Suppressor macrophage (primary cell): ENCODE data around the gene SPATA4.
A peak's percentile ranks its signal among the peaks of the same experiment; 100 is the strongest.

Source experiments
- DNase-seq, 4 experiments: peaks; one replicate each; pipeline ENCODE4 v3.0.0-alpha.2; 2020 to 2022

Gene SPATA4

GRCh38 chr4:176189891-176190795 lies 5.2 kb downstream of the SPATA4 start:
- DNase-seq, result no peak

GRCh38 chr4:176188654-176189053 lies 6.7 kb downstream of the SPATA4 start:
- DNase-seq, result peak; percentile 12 to 53 (median 32)

- peak in 1 of 4 experiments; percentile 7 for DNase-seq
These were observed 7.8 kb downstream of the SPATA4 start for GRCh38 chr4:176187624-176188023.

GRCh38 chr4:176186671-176187395 lies 8.6 kb downstream of the SPATA4 start:
- no peak for DNase-seq

GRCh38 chr4:176186067-176186466 lies 9.3 kb downstream of the SPATA4 start:
- DNase-seq, result no peak

GRCh38 chr4:176185051-176185450 lies 10.3 kb downstream of the SPATA4 start:
- DNase-seq, result no peak

GRCh38 chr4:176163041-176163440 lies 32.3 kb downstream of the SPATA4 start:
- DNase-seq, result no peak

GRCh38 chr4:176156656-176157055 lies 38.7 kb downstream of the SPATA4 start:
- DNase-seq, result no peak

GRCh38 chr4:176153124-176153523 lies 42.3 kb downstream of the SPATA4 start:
- DNase-seq, result no peak

GRCh38 chr4:176150704-176151103 lies 44.7 kb downstream of the SPATA4 start:
- no peak for DNase-seq

GRCh38 chr4:176150356-176150682 lies 45.1 kb downstream of the SPATA4 start:
- DNase-seq, result peak; percentile 4 to 45 (median 34)

GRCh38 chr4:176149680-176150355 lies 45.6 kb downstream of the SPATA4 start:
- no peak for DNase-seq

GRCh38 chr4:176142253-176142652 lies 53.1 kb downstream of the SPATA4 start:
- DNase-seq, result no peak

- DNase-seq, result no peak
These were observed 55.9 kb downstream of the SPATA4 start for GRCh38 chr4:176139518-176139917.

- no peak for DNase-seq
These were observed 57.8 kb downstream of the SPATA4 start for GRCh38 chr4:176137631-176138030.

- no peak for DNase-seq
These were observed 60.7 kb downstream of the SPATA4 start for GRCh38 chr4:176134670-176135069.
